ENCODE data around the gene PTPRR.

The PTPRR gene

GRCh38 chr12:70638639-70639360, 281.7 kb downstream of the PTPRR start:
- no peak for DNase-seq

DNA sequence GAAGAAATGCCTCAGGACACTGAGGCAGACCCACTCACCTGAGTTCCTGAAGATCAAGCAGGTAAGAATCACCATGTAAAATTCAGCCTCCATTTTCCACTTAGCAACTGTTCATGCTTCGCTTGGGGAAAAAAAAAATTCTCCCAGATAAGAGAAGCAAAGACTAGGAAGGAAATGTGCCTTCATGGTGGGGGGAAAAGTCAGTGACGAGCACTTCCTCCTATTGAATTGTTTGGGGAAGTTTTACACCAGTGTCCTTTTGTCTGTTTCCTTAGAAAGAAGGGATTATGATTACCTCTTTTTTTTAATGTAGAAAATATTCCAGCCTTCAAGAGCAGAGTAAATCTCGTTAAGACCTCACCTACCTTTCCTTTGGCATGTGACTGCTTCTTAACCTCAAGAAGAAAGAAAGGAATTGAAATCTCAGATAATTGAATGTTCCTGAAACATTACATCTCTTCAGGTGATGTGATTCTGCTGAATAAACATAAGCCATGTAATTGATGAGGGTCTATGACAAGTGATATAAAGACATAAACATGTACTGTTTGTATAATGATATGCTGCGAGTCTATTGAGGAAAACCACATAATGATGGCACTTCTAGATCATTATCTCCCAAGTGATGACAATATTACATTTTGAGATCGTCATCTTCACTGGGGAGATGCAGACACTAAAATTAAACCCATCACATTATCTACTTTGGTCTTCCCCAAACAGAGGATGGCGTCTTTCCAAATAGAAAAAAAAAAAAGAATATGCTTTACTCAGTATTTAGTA, 283.0 kb downstream of the PTPRR start, which contains the start of gene PTPRB:
TSS of gene PTPRB (minus strand) at position 127 of the 783 bp plus-strand sequence. CDS start at position 93, 34 bp downstream.
- DNase-seq = no peak

DNA sequence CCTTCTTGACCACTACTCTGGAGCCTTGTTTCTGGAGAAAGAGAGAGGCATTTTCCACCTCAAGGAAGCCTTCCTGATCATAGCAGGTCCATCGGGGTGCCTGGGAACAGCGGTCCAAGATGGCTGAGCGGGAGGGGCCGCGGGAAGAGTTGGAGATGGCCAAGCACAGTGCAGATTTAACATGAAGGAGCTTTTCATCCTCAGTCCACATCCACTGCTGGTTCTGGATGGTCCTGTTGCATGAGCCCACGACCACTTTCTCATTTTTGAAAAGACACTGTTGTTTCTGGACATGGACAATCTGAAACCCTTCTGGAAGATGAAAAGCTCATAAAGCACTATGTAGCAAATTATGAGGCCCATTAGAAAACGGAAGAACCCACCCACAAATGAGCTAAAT, 284.8 kb downstream of the PTPRR start:
- DNase-seq = no peak

DNA sequence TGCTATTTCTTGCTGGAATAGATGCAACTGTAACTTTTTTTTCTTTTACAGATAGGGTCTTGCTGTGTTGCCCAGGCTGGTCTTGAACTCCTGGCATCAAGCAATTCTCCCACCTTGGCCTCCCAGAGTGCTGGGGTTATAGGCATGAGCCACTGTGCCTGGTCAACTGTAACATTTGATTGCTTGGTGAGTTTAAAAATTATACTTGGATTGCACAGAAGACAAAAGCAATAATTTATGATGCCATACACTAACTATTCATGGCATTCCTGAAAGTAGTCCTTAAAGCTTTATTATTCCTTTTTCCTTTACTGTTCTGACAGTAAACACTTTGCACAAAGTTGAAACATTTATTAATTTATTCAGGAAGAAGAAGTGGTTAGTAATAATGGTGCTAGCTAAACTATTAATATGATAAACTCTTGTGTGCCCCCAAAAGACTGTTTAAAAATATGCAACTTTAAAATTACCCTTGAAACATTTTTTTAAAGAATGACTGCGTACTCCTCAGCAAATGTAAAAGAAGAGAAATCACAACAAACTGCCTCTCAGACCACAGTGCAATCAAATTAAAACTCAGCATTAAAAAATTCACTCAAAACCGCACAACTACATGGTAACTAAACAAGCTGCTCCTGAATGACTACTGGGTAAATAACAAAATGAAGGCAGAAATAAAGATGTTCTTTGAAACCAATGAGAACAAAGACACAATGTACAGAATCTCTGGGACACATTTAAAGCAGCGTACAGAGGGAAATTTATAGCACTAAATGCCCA, 291.6 kb downstream of the PTPRR start:
- DNase-seq = no peak

DNA sequence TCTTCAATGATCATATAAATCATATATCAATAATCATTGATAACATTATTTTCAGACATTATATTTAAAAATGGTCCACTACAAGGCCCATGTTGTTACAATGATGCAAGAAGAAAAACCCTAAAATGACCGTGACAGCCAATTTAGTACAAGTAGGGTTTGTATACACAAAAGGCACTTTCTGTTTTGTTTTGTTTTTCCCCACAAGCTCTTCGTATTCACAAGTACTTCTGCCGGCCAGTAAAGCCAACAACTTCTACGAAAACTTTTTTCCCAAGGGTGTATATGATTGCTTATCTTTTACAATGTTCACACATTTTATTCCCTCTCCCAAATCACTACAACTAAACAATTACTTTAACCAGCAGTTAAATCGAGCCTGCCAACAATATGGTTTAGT, 292.9 kb downstream of the PTPRR start:
- no peak for DNase-seq

DNA sequence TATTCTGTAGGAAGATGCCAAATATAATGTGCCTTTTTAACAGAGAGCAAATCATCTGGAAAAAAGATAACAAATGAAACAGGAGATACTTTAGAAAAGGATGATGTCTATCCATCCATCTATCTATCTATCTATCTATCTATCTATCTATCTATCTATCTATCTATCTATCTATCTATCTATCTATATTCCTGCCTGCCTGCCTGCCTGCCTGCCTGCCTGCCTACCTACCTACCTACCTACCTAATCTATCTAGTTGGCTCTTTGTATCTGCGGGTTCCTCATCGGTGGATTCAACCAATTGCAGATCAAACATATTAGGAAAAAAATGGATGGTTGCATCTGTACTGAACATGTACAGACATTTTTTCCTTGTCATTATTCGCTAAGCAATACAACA, 294.4 kb downstream of the PTPRR start:
- no peak for DNase-seq

GRCh38 chr12:70619471-70620152, 300.9 kb downstream of the PTPRR start:
- DNase-seq = no peak

GRCh38 chr12:70618371-70618770, 302.2 kb downstream of the PTPRR start:
- no peak for DNase-seq

DNA sequence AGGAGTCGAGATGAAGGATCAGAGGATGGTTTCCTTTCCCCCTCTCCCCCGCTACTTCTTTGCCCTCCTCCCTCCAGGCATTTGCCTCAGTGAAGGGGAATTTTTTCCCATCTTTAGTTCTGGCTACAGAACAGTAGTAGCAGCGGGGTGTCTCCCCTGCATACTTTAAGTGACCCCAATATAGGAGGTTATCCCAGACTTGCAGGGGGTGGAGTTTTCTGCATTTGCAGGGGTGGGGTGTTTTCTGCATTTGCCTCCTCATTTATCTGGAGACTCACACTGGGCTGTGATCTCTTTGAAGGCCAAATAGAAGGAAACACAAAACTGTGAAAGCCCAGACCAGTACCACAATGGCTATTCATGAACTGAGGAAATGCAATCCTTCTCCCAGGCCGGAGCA, 303.1 kb downstream of the PTPRR start:
- no peak for DNase-seq

GRCh38 chr12:70615174-70615866, 305.2 kb downstream of the PTPRR start:
- no peak for DNase-seq

DNA sequence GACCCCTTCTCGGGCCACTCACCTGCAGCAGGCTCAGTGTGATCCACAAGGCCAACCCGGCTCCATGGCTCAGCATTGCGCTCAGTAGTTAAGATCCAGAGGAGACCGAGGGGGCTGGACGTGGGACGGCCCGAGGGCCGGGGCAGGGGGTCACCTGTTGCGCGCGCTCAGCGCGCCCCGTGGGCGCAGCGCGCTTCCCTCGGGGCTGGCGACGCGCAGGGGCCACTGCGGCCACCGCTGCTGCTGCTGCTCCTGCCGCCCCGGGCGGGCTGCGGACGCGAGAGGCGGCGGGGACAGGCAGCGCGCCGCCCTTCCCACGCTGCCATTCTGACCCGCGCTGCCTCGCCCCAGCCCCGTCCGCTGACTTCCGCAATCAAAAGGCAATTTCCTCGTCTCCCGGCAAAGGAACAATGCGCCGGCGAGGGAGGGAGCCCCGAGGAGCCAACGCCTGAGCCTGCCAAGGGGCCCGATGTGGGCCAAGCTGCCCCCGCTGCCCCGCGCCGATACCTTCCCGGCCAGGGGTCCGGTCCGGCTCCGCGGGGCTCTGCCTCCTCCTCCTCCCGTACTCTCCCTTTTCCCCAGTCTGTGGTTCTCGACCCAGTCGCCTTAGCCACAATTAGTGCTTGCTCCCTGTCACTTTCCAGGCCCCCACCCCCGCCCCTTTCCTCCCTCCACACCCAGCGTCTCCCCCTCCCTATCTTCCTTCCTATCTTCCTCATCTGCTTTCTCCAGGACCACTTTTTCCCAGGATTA, 310.6 kb downstream of the PTPRR start:
- no peak for DNase-seq

GRCh38 chr12:70609203-70609602, 311.3 kb downstream of the PTPRR start:
- DNase-seq = no peak

DNA sequence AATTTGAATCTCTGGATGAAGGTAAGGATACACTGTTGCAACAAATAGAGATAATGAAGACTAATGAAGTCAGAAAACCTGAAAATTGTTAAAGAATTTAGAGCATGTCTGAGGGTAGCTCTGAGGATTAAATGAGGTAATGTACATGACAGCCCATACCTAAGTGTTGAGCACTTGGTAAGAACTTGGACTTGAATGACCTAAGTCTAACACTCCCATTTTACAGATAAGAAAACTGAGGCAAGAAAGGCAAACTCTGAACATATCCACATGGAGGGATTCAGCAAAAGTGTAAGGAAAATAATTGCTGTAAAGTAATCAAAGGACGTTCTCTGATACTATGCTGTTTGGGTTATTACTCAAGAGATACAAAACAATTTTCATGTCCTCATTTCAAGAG, 312.4 kb downstream of the PTPRR start:
- no peak for DNase-seq

DNA sequence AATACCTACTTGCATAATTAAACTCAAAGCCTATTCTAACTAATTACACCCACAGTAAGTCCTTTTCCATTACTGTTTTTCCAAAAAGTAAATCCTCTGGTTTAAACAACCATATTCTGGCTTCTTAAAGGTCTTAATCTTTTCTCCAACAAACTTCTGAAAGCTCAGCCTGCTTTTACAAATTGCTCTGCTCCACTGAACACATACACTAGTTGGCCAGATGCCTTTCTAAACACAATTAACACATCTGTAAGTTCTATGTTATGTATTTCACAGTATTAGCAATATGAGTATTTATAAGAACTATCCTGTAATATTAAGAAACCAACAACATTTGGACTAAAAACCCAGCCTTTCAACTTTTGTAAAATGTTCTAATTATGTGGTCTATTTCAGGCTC, 313.4 kb downstream of the PTPRR start:
- no peak for DNase-seq

- DNase-seq = no peak
Measured at GRCh38 chr12:70605976-70606375, 314.6 kb downstream of the PTPRR start.

DNA sequence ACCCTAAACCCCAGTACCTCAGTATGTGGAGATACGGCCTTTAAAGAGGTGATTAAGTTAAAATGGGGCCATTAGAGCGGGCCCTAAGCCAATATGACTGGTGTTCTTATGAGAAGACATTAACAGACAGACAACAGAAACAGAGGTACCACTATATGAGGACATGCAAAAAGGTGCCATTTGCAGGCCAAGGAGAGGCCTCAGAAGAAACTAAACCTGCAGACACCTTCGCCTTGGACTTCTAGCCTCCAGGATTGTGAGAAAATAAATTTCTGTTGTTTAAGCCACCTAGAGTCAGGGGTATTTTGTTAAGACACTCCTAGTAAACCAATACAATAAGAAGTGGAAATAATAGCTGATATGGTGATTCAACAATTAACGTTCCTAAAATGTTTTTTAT, 315.9 kb downstream of the PTPRR start:
- no peak for DNase-seq

GRCh38 chr12:70603044-70603443, 317.5 kb downstream of the PTPRR start:
- DNase-seq = no peak

- peak; percentile 64 for DNase-seq
Measured at GRCh38 chr12:70598467-70599193, 321.9 kb downstream of the PTPRR start.

- DNase-seq = no peak
Measured at GRCh38 chr12:70592664-70593063, 327.9 kb downstream of the PTPRR start.

DNA sequence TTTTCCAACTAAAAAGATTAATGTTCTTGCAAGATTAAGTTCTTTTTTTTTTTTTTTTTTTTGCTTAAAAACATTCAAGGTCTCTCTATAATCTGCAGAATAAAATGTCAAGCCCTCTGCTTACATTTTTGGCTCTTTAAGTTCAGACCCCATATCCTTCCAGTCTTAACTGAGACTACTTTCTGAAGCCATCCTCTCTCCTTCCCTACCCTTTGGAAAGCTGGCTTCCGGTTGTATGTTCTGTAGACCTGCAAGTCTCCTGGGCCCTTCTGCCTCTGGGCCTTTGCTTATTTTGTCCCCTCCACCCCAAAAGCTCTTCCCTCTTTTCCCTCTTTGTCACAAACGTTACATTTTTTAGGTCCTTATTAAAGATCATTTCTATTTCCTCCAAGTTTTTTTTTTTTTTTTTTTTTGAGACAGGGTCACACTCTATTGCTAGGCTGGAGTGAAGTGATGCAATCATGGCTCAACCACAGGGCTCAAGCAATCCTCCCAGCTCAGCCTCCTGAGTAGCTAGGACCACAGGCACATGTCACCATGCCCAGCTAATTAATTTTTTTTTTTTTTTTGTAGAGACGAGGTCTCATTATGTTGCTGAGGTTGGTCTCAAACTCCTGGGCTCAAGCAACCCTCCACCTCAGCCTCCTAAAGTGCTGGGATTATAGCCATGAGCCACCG, 329.9 kb downstream of the PTPRR start:
- no peak for DNase-seq

Measured in NCI-H1092 (cell line).